GM23248 (cell line): Measurements from ENCODE around the gene CTNNA2. TPM values are rescaled to one million over a fixed set of nuclear protein-coding genes. Genes with fewer than 3 reads are reported as not detected.

Experiments used
- DNase-seq: peaks from one replicate; pipeline ENCODE4 v3.0.0-alpha.2; 2015
- H2AFZ ChIP-seq: fragments of 200-600 bp; sonication (generic); 2 replicates; pipeline ENCODE4 v1.6.1; 2016; ENCODE audit warnings: antibody characterized with exemption
- H3F3A ChIP-seq: fragments of 200-600 bp; sonication (generic); 2 replicates; pipeline ENCODE4 v1.6.1; 2016; ENCODE audit warnings: mild to moderate bottlenecking, antibody characterized with exemption, mixed run types; ENCODE audit not compliant: insufficient read depth
- H3K27ac ChIP-seq: fragments of 200-600 bp; sonication (generic); 2 replicates; pipeline ENCODE4 v1.5.1; 2016; ENCODE audit warnings: mild to moderate bottlenecking
- H3K27me3 ChIP-seq: fragments of 200-600 bp; sonication (generic); replicated peaks from 2 replicates; pipeline ENCODE4 v1.6.1; 2016; ENCODE audit warnings: mild to moderate bottlenecking; ENCODE audit not compliant: insufficient read depth
- H3K36me3 ChIP-seq: fragments of 200-600 bp; sonication (generic); 2 replicates; pipeline ENCODE4 v1.6.1; 2016; ENCODE audit warnings: low read depth, mild to moderate bottlenecking
- H3K4me1 ChIP-seq: fragments of 200-600 bp; sonication (generic); 2 replicates; pipeline ENCODE4 v1.6.1; 2016; ENCODE audit warnings: mild to moderate bottlenecking; ENCODE audit not compliant: insufficient read depth
- H3K4me2 ChIP-seq: fragments of 200-600 bp; sonication (generic); one replicate; pipeline ENCODE4 v1.6.1; 2016; ENCODE audit warnings: mild to moderate bottlenecking; ENCODE audit not compliant: unreplicated experiment
- H3K4me3 ChIP-seq: fragments of 200-600 bp; sonication (generic); 2 replicates; pipeline ENCODE4 v1.5.1; 2016; ENCODE audit warnings: mild to moderate bottlenecking
- H3K79me2 ChIP-seq: fragments of 200-600 bp; sonication (generic); 2 replicates; pipeline ENCODE4 v1.6.1; 2016; ENCODE audit warnings: mild to moderate bottlenecking; ENCODE audit not compliant: insufficient read depth
- H3K9ac ChIP-seq: fragments of 200-600 bp; sonication (generic); 2 replicates; pipeline ENCODE4 v1.6.1; 2016; ENCODE audit warnings: mild to moderate bottlenecking
- H3K9me2 ChIP-seq: fragments of 200-600 bp; sonication (generic); 2 replicates; pipeline ENCODE4 v1.6.1; 2016; ENCODE audit warnings: mixed run types, mild to moderate bottlenecking, moderate library complexity; ENCODE audit not compliant: insufficient read depth
- H3K9me3 ChIP-seq: fragments of 200-600 bp; sonication (generic); one replicate; pipeline ENCODE4 v1.6.1; 2017; ENCODE audit warnings: low read depth
- H4K20me1 ChIP-seq: fragments of 200-600 bp; sonication (generic); 2 replicates; pipeline ENCODE4 v1.6.0; 2016; ENCODE audit not compliant: insufficient read depth
- EZH2 ChIP-seq: fragments of 200-600 bp; sonication (generic); IDR thresholded peaks from 2 replicates; pipeline ENCODE4 v1.6.1; 2018; ENCODE audit warnings: antibody characterized with exemption, mild to moderate bottlenecking; ENCODE audit not compliant: insufficient read depth, poor library complexity, severe bottlenecking
- EZH2phosphoT487 ChIP-seq: fragments of 200-600 bp; sonication (generic); IDR thresholded peaks from 2 replicates; pipeline ENCODE4 v1.6.1; 2018; ENCODE audit warnings: antibody characterized with exemption, moderate library complexity, mild to moderate bottlenecking, low read depth; ENCODE audit not compliant: insufficient read depth
- WGBS, 2 experiments: methylation state at CpG; one replicate each; pipeline ENCODE4 v1.1.6; 2015 to 2017; ENCODE audit warnings: low lambda C conversion rate in 2 of 2, low coverage in 1 of 2; ENCODE audit errors: missing lambda C conversion rate in 2 of 2; 5-methylcytosine and 5-hydroxymethylcytosine counted together
- in situ Hi-C: fragments of 300-500 bp; cut with MboI; formaldehyde crosslinking; loops from 2 replicates; pipeline ENCODE4 v1.15.0; 2020
- polyA plus RNA-seq: library from polyadenylated mRNA; unstranded; fragments of >200 nt; fragmentation: Nextera tagmentation; extraction: Ambion mirVana; gene quantifications from 2 replicates; pipeline ENCODE4 v1.2.1, GENCODE V29; 2016
- total RNA-seq: library from RNA; depleted of rRNA; stranded (reverse); fragments of >200 nt; shearing (Covaris generic); gene quantifications from 2 replicates; pipeline ENCODE4 v1.2.3, GENCODE V29; 2014

The CTNNA2 gene
- total and polyA plus RNA-seq, 2 experiments from 2014 or later, result not detected

DNA sequence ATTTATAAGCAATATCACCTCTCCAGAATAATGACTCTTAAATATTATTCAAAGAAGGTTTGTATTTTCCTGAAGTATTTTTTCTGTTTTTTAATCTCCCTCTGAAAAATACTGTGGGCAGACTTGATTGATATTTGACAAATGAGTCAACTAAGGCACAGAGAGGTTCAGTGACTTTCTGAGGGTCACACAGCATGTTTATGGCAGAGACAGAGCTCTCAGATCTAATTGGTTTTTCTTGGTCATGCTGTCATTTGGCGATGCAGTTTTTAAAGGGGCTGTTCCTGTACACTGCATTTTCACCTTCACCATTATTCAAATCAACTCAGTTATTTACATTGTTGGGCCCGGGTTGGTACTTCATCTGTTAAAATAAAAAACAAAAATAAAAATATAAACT lies 527.4 kb downstream of the CTNNA2 start:
- no peak for DNase-seq
- H2AFZ ChIP-seq, result no peak overlapping the region
- no peaks in the 10 kb centered on the region for H3K9me2 ChIP-seq
- H3K4me1 ChIP-seq, result no peaks in the 10 kb centered on the region
- no peak overlapping the region for H3K4me3 ChIP-seq
- TF ChIP-seq EZH2phosphoT487 (no peak), EZH2 (no peak)
- H3K4me2 ChIP-seq, result no peak overlapping the region
- no peaks in the 10 kb centered on the region for H3F3A ChIP-seq
- no peak overlapping the region for H3K9ac ChIP-seq
- H3K27ac ChIP-seq, result no peak overlapping the region
- in situ Hi-C loops, result no loop called here
- WGBS, 2 experiments, result 31 to 35% methylated on average over 2 of the region's 2 CpGs
- H3K36me3 ChIP-seq, result no peaks in the 10 kb centered on the region
- H3K79me2 ChIP-seq, result no peaks in the 10 kb centered on the region
- H4K20me1 ChIP-seq, result no peaks in the 10 kb centered on the region
- H3K9me3 ChIP-seq, result no peaks in the 10 kb centered on the region
- 0 out of 2 replicates have a peak, but pooled peaks cover 9% of the 10 kb centered on the region for H3K27me3 ChIP-seq

DNA sequence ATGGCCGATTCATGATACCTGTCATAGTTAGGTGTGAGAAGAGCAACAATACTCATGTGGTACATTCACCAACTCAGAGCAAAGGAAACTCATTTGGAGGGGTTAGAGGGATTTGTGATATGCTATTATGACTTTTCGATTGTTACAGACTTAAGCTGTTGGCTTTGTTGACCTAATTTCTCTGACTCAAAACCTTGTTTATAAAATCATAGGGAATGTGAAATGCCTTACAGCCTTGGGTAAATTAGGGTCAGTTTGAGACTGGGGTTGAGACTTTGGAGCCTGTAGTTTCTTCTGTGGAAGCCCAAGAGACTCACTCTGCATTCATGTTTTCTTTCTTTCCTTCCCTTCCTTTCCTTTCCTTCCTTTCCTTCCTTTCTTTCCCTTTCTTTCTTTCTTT lies 529.8 kb downstream of the CTNNA2 start:
- no peak for TF ChIP-seq EZH2phosphoT487
- TF ChIP-seq EZH2, result no peak
- Histone ChIP-seq H3K4me1 (no peaks in the 10 kb centered on the region), H3K4me3 (no peak overlapping the region), H3K9me2 (no peaks in the 10 kb centered on the region), H3K36me3 (no peaks in the 10 kb centered on the region), H3K9ac (no peak overlapping the region), H3K27ac (no peak overlapping the region), H3K9me3 (no peaks in the 10 kb centered on the region), H2AFZ (no peak overlapping the region), H3K79me2 (no peaks in the 10 kb centered on the region), H3K27me3 (0 out of 2 replicates have a peak, but pooled peaks cover 4% of the 10 kb centered on the region), H4K20me1 (no peaks in the 10 kb centered on the region), H3F3A (no peaks in the 10 kb centered on the region), H3K4me2 (no peak overlapping the region)
- in situ Hi-C loops, result no loop called here
- WGBS, 2 experiments, result 22 to 31% methylated on average over 2 of the region's 2 CpGs
- no peak for DNase-seq

- Histone ChIP-seq H3K4me1 (no peaks in the 10 kb centered on the region), H3F3A (no peaks in the 10 kb centered on the region), H3K9me2 (no peaks in the 10 kb centered on the region), H3K79me2 (no peaks in the 10 kb centered on the region), H4K20me1 (no peaks in the 10 kb centered on the region), H3K9ac (no peak overlapping the region), H3K9me3 (no peaks in the 10 kb centered on the region), H3K36me3 (no peaks in the 10 kb centered on the region), H3K4me3 (no peak overlapping the region), H3K4me2 (no peak overlapping the region), H3K27me3 (peaks cover 4% of the 10 kb centered on the region; the same call in 1 of the 2 replicates), H2AFZ (no peak overlapping the region), H3K27ac (no peak overlapping the region)
- TF ChIP-seq EZH2 (no peak), EZH2phosphoT487 (no peak)
- in situ Hi-C loops, result no loop called here
- 11 to 16% methylated on average over 2 of the region's 2 CpGs for WGBS, 2 experiments
- no peak for DNase-seq
Measured at GRCh38 chr2:80048296-80048695, 535.4 kb downstream of the CTNNA2 start.

- in situ Hi-C loops, result no loop called here
- Histone ChIP-seq H3K79me2 (no peaks in the 10 kb centered on the region), H3K9ac (no peak overlapping the region), H3K27me3 (peaks cover 4% of the 10 kb centered on the region; the same call in 1 of the 2 replicates), H4K20me1 (no peaks in the 10 kb centered on the region), H3K9me3 (no peaks in the 10 kb centered on the region), H2AFZ (no peak overlapping the region), H3K36me3 (no peaks in the 10 kb centered on the region), H3K4me1 (no peaks in the 10 kb centered on the region), H3F3A (no peaks in the 10 kb centered on the region), H3K4me2 (no peak overlapping the region), H3K9me2 (no peaks in the 10 kb centered on the region), H3K27ac (no peak overlapping the region), H3K4me3 (no peak overlapping the region)
- whole genome bisulfite sequencing, 2 experiments, result 9 to 10% methylated on average over 6 of the region's 6 CpGs
- no peak for TF ChIP-seq EZH2
- no peak for TF ChIP-seq EZH2phosphoT487
- DNase-seq, result no peak
Measured at GRCh38 chr2:80050246-80050645, 537.4 kb downstream of the CTNNA2 start.
